ENCODE measurements around the gene SLC6A7.
"Not testable (repeated sequence)": the region's sequence is repeated elsewhere in the genome, so short reads cannot be mapped to it uniquely, and the experiment has no call there.

The SLC6A7 gene

GRCh38 chr5:150243590-150243989 is 53.7 kb downstream of the SLC6A7 start:
- DNase-seq (ENCODE audit: low spot score): no peak

GRCh38 chr5:150244209-150244608 is 54.3 kb downstream of the SLC6A7 start:
- DNase-seq (ENCODE audit: low spot score): no peak

DNA sequence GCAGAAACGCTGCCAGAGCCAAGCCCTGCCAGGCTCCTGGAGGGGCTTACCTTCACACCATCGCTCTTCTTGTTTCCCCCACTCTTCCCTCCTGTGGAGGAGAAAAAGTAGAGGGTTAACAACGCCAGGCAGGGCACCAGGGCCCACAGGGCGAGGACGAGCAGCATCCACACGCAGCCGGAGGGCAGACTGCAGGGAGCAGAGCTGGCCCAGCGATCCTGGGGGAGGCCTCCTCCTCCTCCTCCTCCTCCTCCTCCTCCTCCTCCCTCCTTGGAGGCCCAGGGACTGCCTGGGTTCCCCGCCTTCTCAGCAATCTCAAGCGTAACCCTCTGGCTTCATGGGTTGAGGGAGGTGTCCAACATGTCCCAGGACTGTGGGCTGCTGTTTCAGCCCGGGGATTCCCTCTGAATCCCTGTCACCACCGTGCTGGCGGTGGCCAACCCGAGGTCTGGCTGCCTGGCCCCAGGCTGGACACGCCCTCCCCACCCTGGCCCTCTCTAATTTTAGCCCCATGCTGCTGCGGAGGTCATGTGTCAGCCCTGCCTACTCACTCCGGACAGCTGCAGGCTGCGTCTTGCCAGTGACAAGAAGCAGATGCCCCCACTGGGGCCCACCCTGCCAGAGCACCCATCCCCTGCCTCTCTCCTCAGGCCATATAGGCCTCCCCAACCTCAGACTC is 55.4 kb downstream of the SLC6A7 start:
- no peak for DNase-seq (ENCODE audit: low spot score)

- no peak for DNase-seq (ENCODE audit: low spot score)
These were observed 55.9 kb downstream of the SLC6A7 start for GRCh38 chr5:150245808-150246207.

DNA sequence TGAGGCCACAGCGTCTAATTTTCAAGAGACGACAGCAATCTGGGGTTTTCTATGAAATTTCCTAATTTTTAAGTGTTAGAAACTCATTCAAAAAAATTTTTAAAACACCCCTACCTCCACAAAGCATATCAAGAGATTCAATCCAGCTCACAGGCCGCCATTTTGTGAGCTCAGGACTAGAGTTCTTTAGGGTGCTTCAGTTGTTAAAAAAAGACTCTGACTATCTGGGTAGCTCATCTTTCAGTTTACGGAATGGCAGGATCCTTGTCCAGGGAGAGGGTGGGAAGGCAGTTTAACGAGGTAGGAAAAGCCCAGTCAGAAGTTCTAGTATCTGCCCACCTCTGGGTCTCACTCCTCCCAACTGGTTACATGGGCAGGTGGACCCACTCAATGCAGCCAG is 56.6 kb downstream of the SLC6A7 start:
- no peak for DNase-seq (ENCODE audit: low spot score)

DNA sequence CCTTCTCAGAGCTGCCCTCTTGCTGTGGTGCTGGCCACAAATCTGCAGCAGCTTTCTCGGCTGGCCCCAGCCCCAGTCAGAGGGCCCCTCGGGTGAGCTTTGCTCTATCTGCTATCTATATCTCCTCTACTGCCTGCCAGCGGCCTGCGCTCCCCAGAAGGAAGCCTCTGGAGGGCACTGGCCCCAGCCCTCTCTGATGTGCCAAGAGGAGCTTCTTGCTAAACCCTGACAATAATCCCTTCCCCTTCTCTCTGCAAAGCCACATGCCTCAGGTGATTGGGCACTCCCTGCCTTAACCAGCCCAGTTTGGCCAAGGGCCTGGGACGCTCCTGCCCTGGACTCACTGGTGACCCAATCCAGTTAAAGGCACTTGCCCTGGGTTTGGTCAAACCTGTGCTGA is 57.0 kb downstream of the SLC6A7 start:
- DNase-seq (ENCODE audit: low spot score): no peak

DNA sequence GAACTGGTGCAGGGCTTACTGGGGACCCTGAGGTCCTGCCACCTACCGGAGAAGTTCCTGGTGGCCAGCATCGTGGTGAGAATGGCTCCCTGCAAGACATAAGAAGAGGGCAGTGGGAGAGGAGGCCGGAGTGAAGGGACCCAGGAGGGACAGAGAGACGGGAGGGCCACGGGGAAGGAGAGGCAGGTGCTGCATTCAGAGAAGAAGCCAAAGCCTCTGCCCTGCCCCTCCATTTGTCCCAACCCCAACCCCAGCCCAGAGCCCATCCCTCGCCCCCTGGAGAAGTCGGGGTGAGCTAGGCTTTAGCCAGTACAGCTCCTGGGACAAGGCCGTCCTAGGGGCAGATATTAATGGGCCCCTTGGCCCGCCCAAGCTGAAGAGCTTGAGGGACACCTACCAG is 57.9 kb downstream of the SLC6A7 start:
- no peak for DNase-seq (ENCODE audit: low spot score)

GRCh38 chr5:150248493-150248892 is 58.6 kb downstream of the SLC6A7 start:
- DNase-seq (ENCODE audit: low spot score): not testable (repeated sequence)

- no peak for DNase-seq (ENCODE audit: low spot score)
These were observed 59.1 kb downstream of the SLC6A7 start for GRCh38 chr5:150248946-150249345.

DNA sequence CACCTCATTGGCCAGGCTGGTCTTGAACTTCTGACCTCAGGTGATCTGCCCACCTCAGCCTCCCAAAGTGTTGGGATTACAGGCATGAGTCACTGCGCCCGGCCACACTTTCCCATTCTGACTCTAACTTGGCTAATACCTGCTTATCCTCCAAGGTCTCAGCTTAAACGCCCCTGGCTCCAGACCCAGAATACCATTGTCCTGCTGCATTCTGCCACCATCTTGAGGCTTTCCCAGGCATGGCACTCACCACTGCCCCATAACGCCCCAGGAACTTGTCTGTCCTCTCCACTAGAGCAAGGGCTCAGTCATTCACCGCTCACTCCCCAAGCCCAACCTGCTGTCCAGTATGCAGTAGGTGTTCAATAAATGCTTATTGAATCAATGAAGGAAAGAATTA is 59.9 kb downstream of the SLC6A7 start:
- DNase-seq (ENCODE audit: low spot score): no peak

- DNase-seq (ENCODE audit: low spot score): no peak
These were observed 61.6 kb downstream of the SLC6A7 start for GRCh38 chr5:150251504-150251903.

GRCh38 chr5:150252489-150252888 is 62.6 kb downstream of the SLC6A7 start:
- DNase-seq (ENCODE audit: low spot score): no peak

- no peak for DNase-seq (ENCODE audit: low spot score)
These were observed 63.8 kb downstream of the SLC6A7 start for GRCh38 chr5:150253416-150254208.

GRCh38 chr5:150254363-150254762 is 64.5 kb downstream of the SLC6A7 start:
- no peak for DNase-seq (ENCODE audit: low spot score)

- no peak for DNase-seq (ENCODE audit: low spot score)
These were observed 64.9 kb downstream of the SLC6A7 start for GRCh38 chr5:150254774-150255173.

GRCh38 chr5:150255659-150256409 is 66.0 kb downstream of the SLC6A7 start:
- DNase-seq (ENCODE audit: low spot score): no peak

GRCh38 chr5:150256410-150257064 is 66.7 kb downstream of the SLC6A7 start:
- no peak for DNase-seq (ENCODE audit: low spot score)

- DNase-seq (ENCODE audit: low spot score): no peak
These were observed 67.6 kb downstream of the SLC6A7 start for GRCh38 chr5:150257424-150257823.

DNA sequence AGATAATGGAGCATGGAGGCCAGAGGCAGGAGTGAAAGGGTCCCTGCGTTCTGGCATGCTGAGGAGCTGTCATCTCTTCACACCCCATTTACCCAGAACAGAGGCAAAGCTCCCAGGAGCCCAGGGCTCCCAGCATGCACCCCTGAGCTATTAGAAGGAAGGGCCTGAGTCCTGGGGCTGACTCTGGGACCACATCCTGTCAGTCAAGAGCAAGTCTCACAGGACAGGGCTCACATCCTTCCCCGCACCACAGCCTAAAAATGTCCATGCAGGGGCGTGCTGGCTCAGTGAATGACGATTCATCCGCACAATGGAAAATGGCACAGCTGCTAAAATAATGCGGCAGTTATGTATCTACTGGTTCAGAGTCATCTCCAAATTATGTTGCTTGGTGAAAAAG is 68.3 kb downstream of the SLC6A7 start:
- DNase-seq (ENCODE audit: low spot score): no peak
